Peyer's patch (tissue), 4 donors: Measurements from ENCODE around the gene CERT1.

Source experiments
- CTCF ChIP-seq, 6 experiments: fragments of 450-650 bp in 4 of 6; fragments of 200-600 bp in 2 of 6; sonication (generic) in 1 of 6; IDR thresholded peaks; one replicate each; pipeline ENCODE4 v1.5.1; 2017 to 2019; ENCODE audit warnings: antibody characterized with exemption in 6 of 6, mild to moderate bottlenecking in 3 of 6, moderate library complexity in 1 of 6
- POLR2A ChIP-seq, 2 donors: fragments of 450-650 bp; IDR thresholded peaks; one replicate each; pipeline ENCODE4 v1.5.1; 2017; ENCODE audit warnings: antibody characterized with exemption in 2 of 2, mild to moderate bottlenecking in 2 of 2, moderate library complexity in 2 of 2

- no peak for TF ChIP-seq CTCF (IDR thresholded peaks at IDR 0.05)
- no peak for TF ChIP-seq POLR2A (IDR thresholded peaks at IDR 0.05)
These were observed 169.5 kb downstream of the CERT1 start for GRCh38 chr5:75341934-75342333.
